Measurements from ENCODE around the gene POU2AF3.

POU2AF3 gene

DNA sequence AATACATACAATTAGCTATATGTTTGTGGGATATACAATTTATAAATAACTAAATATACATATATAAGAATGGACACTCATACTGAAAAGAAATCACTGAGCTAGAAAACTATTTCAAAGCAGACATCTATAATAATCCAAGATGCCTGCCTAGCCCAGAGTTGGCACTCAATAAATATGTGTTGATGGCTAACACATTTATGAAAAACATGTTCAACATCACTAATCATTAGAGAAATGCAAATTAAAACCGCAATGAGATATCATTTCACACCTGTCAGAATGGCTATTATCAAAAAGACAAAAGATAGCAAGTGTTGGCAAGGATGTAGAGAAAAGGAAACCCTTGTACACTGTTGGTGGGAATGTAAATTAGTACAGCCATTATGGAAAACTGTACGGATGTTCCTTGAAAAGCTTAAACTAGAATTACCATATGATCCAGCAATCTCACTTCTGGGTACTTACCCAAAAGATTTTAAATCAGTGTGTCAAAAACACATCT, 50.9 kb downstream of the POU2AF3 start:
- no peak for DNase-seq (ENCODE audit: low read depth in 2 of 2)
- H3K4me3 ChIP-seq (replicated peaks in 1 of 2; ENCODE audit: low read depth in 2 of 2, low read length in 2 of 2): no peak overlapping the region
- no peak for TF ChIP-seq CTCF (IDR thresholded peaks at IDR 0.05; ENCODE audit: low read depth, low read length)

GRCh38 chr11:111350811-111351210, 52.5 kb downstream of the POU2AF3 start:
- TF ChIP-seq CTCF (IDR thresholded peaks at IDR 0.05; ENCODE audit: low read depth, low read length): no peak
- no peak overlapping the region for H3K4me3 ChIP-seq (replicated peaks in 1 of 2; ENCODE audit: low read depth in 2 of 2, low read length in 2 of 2)
- no peak for DNase-seq (ENCODE audit: low read depth in 2 of 2)

DNA sequence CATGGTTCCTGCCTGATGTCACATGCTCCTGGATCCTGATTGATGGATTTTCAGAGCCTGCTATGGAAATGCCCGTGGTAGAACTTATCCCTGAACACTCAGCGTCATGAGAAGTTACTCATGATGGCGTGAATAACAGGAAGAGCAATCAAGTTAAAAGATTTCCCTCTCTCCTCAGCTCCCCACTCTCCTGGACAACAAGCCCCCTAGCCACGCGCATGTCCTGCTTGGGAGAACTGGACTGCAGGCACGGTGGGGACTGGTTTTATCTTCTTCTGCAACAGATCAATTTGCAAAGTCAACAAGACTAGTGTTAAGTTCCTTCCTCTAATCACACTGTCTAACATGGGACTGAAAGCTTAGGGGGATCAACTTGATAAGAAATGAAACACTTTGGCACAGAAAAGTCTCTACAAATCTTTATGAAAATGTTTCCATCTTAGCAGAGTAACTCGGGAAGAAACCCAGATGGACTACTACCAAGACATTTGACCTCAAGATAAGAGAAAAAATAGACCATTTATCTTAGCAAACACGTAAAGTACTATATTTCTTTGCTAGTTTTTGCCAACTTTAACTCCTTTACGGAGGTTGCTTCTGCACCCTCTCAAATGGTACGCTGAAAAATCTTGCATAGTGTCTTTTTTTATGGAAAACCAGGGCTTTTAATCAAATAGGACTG, 53.2 kb downstream of the POU2AF3 start:
- no peak overlapping the region for H3K4me3 ChIP-seq (replicated peaks in 1 of 2; ENCODE audit: low read depth in 2 of 2, low read length in 2 of 2)
- no peak for DNase-seq (ENCODE audit: low read depth in 2 of 2)
- no peak for TF ChIP-seq CTCF (IDR thresholded peaks at IDR 0.05; ENCODE audit: low read depth, low read length)

DNA sequence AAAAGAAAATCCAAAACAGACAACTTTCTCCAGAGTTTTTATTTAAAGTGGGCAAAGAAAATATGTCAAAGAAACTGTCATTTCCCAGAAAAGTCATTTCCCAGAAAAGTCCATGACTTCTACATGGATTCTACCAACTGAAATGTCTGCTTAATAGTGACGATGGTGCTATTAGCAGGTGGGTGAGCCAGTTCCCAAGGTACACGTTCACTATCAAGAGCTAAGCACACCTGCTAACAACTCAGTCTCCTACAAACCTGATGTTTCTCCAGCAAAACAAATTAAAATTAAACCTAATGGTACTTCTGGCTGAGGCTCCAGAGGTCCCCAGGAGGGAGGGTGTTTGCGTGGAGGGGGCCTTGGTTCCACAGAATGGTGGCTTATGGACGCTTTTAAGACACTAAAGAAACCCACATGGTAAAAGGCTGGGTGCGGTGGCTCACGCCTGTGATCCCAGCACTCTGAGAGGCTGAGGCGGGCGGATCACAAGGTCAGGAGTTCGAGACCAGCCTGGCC, 53.9 kb downstream of the POU2AF3 start:
- no peak for TF ChIP-seq CTCF (IDR thresholded peaks at IDR 0.05; ENCODE audit: low read depth, low read length)
- no peak overlapping the region for H3K4me3 ChIP-seq (replicated peaks in 1 of 2; ENCODE audit: low read depth in 2 of 2, low read length in 2 of 2)
- no peak for DNase-seq (ENCODE audit: low read depth in 2 of 2)

DNA sequence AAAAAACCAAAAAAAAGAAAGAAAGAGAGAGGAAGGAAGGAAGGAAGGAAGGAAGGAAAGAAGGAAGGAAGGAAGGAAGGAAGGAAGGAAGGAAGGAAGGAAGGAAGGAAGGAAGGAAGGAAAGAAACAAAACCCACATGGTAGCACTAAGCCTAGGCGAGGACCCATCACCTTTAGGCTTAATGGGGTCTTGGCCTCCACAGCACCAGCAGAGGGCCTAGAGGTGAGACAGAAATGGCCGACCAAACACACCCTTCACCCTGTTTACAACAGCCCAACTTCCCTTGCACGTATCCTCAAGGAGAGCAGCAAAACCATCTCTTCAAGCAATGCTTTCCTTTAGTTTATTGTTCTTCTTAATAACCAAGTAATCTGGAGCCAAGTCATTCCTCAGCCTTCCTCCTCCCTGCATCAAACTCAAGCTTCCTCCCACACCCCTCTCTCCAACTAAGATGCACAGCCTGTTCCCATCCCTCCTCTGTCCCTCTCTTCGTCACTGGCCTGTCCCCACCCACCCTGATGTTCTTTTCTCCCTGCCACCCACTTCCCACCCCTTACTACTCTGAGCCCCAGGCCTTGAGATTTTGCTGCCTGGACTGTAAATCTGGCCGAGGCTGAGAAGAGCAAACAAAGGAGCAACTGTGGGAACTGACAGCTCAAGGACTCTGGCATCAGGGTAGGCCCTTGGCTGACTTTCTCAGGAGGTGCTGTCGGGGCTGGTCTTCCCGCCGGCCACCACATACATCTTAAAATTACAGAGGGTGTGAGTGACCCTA, 54.8 kb downstream of the POU2AF3 start:
- DNase-seq (ENCODE audit: low read depth in 2 of 2): no peak
- no peak overlapping the region for H3K4me3 ChIP-seq (replicated peaks in 1 of 2; ENCODE audit: low read depth in 2 of 2, low read length in 2 of 2)
- TF ChIP-seq CTCF (IDR thresholded peaks at IDR 0.05; ENCODE audit: low read depth, low read length): no peak

DNA sequence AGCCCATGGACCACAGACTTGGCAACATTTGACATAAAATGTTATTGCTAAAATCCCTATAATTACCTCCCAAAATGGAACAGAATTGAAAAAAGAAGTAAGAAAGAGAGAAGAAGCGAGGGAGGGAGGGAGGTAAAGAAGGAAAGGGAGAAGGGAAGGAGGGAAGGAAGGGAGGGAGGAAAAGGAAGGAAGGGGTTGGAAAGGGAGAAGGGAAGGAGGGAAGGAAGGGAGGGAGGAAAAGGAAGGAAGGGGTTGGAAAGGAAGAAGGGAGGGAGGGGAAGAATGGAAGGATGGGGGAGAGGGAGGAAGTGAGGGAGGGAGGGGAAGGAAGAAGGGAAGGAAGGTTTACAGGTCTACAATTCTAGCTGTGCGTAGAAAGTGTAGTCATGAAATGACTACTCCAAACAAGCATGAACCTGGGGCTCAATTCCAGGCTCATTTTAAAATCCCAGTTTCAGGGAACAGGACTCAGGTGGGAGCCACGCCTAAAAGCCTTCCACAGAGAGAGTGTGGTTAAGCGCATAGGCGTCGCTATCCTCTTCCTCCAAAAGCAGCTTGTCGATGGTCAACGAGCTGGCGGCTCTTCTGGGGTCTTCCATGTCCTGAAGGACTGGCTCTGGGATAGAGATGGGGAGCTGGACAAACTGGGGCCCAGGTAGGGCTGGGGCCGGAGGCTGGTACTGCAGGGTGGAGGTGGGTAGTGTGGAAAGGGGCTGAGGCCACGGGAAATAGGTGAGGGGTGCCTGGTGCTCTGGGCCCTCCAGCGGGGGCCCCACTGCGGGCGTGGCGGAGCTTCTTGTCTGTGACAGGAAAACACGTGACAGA, 55.6 kb downstream of the POU2AF3 start:
- no peak overlapping the region for H3K4me3 ChIP-seq (replicated peaks in 1 of 2; ENCODE audit: low read depth in 2 of 2, low read length in 2 of 2)
- TF ChIP-seq CTCF (IDR thresholded peaks at IDR 0.05; ENCODE audit: low read depth, low read length): no peak
- no peak for DNase-seq (ENCODE audit: low read depth in 2 of 2)

All from cardiac fibroblast (primary cell).